HG03378 (cell line): ENCODE data around the gene KLHL4.
"Not testable (repeated sequence)": the region's sequence is repeated elsewhere in the genome, so short reads cannot be mapped to it uniquely, and the experiment has no call there.

Experiments
- ATAC-seq: cut with Tn5 transposase; IDR thresholded peaks from one replicate; pipeline ENCODE4 v1.9.1; 2021; ENCODE audit warnings: mild to moderate bottlenecking, moderate library complexity; ENCODE audit not compliant: unreplicated experiment

Gene KLHL4

DNA sequence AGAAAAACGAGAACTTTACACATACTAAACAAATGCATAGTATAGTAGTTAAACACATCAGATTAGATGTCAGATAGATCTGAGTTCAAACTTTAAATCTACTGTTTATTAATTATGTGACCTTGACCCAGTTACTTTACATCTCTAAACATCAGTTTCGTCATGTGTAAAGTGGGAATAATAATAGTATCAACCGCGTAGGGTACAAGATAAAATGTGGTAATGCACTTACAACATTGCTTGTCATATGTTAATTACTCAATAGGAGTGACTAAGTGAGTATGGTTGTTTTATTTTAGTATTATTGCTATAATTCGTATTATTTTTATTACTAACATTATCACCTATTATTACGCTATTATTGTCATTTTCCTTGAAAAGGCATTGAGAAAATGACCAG lies 144.2 kb downstream of the KLHL4 start:
- ATAC-seq: no peak

DNA sequence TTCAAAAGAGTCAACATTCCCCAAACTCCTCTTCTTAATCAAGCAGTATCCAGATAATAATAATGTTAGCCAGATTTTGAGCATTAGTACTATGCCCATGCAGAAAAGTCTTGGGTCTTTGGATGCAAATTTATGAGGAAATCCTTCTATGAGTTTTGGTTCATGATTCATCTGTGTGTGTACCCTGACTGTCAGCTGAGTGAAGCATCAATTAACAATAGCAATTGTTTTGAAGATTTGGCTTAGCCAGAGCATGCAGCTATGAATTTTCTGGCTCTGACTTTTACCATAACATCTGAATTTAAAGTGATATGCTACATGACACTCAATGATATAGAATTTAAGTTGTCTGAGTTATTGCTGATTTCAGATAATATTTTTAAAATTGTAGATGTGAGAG lies 145.8 kb downstream of the KLHL4 start:
- no peak for ATAC-seq

DNA sequence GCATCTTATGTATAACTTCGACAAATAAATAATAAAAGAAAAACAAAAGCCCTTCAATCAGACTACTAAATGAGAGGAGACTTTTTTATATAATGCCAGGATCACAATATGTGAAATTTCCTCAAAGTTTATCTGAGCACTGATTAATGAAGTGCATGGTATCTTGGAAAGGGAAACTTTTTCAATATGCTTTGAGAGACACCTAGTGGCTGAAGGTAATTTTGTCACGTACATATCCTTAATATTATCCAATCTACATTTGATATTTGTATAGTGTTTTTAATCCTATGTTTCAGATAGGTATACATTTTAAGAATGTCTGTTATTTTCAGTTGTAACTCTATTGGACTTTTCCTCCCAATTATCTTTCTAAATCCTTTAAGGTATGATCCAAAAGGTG lies 146.8 kb downstream of the KLHL4 start:
- ATAC-seq: peak; percentile 76

DNA sequence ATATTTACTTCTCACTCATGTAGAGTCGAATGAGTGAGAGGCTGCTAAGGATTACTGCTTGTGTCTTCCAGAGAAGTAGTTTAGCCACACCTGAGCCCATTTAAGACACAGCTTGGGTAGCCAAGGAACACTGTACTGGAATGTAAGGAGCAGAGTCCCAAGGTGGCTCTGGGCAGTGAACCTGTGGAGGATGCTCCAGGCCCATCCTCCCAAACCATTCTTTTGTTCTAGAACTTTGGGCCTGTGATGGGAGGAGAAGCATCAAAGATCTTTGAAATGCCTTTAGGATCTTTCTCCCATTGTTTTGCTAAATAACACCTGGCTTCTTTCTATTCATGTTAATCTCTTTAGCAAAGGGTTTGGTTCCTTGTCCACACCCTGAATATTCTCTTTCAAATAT lies 162.2 kb downstream of the KLHL4 start:
- no peak for ATAC-seq

DNA sequence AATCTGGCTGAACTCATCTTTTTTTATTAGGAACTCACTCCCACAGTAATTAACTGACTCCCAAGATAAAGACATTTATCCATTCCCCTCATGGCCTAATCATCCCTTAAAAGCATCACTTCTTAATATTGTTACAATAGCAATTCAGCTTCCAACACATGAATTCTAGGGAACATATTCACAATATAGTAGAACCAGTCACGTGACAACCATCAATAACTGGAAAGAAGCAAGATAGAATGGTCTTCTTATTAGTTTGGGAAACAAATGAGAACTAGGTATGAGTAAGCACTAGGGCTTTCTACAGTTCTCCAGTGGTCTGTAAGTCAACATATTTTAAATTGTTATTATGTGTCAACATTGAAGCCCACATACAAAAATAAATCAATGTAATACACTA lies 170.1 kb downstream of the KLHL4 start:
- ATAC-seq: no peak

DNA sequence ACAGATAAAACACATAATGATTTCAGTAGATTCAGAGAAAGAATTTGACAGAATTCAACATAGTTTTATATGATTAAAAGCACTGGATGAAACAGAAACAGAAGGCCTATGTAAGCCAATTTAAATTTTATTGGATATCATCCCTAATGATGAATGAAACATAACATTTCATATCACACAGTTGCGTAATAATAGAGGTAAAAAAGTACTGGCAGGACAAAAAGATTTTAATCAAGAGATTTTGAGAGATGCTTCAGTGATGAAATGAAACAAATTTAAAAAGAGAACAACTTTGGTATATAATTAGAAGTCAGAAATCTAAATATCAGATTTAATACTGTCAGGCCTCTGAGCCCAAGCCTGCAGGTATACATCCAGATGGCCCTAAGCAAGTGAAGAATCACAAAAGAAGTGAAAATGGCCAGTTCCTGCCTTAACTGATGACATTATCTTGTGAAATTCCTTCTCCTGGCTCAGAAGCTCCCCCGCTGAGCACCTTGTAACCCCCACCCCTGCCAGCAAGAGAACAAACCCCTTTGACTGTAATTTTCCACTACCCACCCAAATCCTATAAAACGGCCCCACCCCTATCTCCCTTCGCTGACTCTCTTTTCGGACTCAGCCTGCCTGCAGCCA lies 170.6 kb downstream of the KLHL4 start:
- not testable (repeated sequence) for ATAC-seq

DNA sequence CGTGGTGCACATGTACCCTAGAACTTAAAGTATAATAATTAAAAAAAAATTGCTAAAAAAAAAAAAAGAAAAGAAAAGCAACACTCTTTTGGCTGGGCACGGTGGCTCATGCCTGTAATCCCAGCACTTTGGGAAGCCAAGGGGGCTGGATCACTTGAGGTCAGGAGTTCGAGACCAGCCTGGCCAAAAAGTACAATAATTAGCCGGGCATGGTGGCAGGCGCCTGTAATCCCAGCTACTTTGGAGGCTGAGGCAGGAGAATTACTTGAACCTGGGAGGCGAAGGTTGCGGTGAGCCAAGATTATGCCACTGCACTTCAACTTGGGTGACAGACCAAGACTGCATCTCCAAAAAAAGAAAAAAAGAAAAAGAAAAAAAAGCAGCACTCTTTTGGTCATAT lies 171.6 kb downstream of the KLHL4 start:
- not testable (repeated sequence) for ATAC-seq

DNA sequence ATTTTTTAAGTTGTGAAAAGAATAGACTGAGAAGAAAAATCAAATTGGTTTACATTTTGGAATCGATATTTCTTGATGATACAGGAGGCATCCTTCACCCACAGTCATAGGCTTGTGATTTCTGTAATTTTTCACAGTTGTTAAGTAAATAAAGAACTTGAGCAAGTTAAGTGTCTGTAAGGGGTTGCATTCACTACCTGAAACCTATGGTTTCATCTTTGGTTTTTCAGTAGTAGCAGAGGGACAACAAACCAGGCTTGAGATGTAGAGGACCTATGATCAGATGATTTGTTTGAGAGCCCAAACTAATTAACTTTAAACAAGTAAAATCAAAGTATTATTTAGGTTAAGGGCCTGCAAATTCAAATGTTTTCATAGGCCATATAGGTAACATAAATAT lies 175.6 kb downstream of the KLHL4 start:
- ATAC-seq: no peak

DNA sequence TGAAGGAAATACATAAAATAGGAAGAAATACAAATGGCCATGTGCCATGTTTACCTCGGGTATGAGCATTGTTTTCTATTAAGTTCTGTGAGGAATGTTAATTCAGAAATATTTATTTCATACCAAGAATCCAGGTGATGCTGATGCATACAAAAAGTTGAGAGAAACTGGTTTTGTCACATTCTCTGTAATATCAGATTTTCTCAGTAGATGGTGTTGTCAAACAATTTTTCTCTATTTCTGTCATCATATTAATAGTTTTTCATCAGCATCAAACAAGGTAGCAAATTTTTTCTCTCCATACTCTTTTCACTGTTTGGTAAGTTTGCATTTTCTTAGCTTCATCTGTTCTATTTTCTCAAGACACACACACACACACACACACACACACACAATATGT lies 179.8 kb downstream of the KLHL4 start:
- no peak for ATAC-seq

DNA sequence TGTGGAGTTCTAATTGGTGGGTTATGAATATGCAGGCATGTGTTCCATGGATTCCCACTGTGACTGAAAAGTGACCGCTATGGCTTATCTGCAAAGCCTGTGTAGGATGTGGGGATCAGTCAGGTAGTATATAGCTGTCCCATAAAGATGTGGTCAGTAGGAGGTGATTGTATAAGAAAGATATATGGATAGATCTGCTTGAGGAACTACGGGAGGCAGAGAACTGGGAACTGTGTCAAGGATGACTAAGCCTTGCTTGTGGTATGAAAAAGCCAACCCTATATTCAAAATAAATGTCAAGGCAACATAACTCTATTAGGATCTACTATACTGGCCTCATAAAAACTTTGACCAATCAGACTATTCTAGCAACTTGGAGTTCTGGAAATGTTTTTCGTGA lies 185.2 kb downstream of the KLHL4 start:
- no peak for ATAC-seq

DNA sequence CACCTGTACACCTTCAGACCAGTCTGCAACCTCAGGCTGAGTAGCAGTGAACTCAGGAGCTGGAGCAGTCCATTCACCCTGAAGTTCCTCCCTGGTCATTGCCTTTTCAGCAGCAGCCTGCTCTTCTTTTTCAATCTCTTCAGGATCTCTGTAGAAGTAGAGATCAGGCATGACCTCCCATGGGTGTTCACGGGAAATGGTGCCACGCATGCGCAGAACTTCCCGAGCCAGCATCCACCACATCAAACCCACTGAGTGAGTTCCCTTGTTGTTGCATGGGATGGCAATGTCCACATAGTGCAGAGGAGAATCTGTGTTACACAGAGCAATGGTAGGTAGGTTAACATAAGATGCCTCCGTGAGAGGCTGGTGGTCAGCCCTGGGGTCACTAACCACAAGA lies 185.9 kb downstream of the KLHL4 start:
- ATAC-seq: not testable (repeated sequence)

DNA sequence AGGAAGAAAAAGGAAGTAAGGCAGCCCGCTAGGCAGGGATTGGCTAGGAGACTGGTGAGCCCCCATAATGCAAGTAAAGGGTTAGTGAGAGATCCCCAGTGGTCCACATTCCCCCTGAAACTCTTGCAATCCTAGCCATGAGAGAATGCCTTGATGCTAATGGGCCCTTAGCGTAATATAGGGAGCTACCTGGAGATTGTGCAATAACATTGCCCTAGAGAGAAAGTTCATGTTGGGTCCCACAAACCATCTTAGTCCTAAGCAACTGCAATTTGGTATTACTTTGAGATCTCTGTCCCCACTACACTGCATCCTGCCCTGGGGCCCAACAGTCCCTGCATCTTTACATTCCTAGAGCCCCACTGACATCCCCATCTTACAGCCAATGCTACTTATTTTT lies 188.5 kb downstream of the KLHL4 start:
- ATAC-seq: no peak

DNA sequence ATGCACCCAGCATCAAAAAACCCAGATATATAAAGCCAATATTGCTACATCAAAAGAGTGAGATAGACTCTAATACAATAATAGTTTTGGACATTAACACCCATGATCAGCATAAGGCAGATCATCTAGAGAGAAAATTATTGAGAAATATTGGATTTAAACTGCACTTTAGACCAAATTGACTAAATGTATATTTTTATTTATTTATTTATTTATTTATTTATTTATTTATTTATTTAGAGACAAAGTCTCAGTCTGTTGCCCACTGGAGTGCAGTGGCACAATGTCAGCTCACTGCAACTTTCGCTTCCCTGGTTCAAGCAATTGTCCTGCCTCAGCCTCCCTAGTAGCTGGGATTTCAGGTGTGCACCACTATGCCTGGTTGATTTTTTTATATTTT lies 193.0 kb downstream of the KLHL4 start:
- no peak for ATAC-seq
